ENCODE measurements around the gene HCRTR1. TPM values are rescaled to one million over a fixed set of nuclear protein-coding genes. Genes with fewer than 3 reads are reported as not detected.
"Not testable (repeated sequence)": the region's sequence is repeated elsewhere in the genome, so short reads cannot be mapped to it uniquely, and the experiment has no call there.

Gene HCRTR1
- total RNA-seq, 1 donor: 0.27 TPM

DNA sequence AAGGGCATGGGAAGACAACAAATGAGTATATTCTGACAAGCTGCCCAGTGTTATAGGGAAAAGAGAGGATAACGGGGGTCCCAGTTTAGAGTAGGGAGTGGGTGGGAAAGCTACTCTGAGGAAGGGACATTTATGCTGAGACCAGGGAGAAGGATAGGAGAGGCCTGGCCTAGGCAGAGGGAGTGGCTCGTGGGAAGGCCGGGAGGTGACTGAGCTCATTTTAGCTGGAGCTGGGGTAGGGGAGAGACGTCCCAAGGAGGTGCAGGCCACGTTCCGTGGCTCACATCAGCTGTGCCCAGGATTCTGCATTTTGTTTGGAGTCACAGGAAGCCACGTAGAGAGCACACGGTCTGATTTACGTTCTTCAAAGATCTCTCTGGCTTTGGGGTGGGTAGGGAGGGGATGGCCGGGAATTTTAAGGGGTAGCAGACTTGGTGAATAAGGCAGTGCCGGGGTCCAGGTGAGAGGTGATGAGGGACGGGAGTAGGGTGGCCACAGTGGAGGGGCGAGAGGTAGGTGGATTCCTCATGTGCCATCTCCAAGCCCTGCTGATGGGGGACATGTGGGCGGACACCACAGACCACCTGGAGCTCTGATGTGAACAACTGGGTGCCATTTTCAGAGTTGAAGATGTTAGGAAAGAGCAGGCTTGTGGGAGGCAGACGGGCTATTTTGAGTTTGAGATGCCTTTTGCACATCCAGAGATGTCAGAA, 36.4 kb upstream of the HCRTR1 start:
- no peak for DNase-seq (ENCODE audit: low read depth in 2 of 3, low spot score in 2 of 3)

DNA sequence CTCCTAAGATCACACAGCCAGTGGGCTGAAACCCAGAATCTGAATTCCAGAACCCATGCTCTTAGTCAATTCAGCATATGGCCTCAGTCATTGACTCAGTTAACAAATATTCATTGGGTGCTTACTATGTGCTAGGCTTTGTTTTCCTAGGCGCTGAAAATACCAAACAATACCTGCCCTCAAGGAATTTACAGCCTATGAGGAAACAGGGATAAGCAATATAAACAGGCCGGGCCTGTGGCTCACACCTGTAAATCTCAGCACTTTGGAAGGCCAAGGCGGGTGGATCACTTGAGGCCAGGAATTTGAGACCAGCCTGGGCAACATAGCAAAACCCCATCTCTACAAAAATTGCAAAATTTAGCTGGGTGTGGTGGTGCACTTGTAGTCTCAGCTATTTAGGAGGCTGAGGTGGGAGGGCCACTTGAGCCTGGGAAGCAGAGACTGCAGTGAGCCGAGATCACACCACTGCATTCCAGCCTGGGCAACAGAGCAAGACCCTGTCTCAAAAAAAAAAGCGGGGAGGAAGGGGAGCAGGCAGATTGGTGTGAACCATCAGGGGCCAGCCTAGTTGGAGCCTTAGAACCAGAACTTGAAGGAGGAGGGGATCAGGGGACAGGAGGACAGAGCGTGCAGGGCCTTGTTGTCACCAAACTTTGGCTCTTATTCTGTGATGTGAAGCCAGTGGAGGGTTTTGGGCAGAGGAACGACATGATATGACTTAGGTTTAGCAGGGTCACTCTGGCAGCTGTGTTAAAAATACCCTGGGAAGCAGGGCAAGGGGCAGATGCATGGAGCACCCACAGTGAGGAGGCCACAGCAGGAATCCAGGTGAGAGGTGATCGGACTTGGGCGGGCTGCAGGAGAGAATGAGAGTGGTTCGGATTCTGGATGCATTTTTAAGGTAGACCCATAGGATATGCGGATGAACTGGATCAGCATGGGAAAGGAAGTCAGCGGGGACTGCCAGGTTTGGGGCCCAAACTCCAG, 35.4 kb upstream of the HCRTR1 start:
- DNase-seq (ENCODE audit: low read depth in 2 of 3, low spot score in 2 of 3): no peak

DNA sequence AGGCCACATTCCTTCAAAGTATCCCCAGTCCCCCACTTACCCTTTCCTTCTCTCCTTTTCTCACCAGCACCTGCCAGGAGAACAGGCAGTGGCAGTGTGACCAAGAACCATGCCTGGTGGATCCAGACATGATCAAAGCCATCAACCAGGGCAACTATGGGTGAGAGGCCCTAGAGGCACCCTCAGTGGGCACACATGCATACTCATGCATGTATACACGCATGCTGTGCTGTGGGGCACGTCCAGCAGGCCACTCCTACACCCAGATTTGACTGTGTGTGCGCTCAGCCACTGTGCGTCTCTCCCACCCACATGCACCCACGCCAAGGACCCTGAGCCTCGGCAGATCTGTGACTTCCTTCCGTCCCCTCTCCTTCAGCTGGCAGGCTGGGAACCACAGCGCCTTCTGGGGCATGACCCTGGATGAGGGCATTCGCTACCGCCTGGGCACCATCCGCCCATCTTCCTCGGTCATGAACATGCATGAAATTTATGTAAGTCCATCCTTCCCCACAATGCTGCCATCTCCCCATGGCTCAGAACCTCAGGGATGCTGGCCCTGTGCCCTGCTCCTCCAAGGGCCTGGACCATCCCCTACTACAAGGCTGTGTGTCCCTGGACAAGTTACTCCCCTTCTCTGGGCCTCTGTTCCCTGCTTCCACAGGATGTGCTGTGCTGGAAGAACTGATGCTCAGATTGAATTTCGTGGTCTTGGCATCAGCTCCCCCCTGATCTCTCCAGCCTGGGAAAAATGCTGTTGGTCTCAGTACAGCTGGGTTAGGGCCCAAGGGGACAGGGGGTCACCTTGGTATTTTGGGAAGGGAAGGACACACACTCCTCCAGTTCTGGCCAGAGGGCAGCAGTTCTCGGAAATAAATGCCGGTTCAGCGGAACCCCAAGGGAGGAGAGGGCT, 34.2 kb upstream of the HCRTR1 start:
- DNase-seq (ENCODE audit: low read depth in 2 of 3, low spot score in 2 of 3): no peak

DNA sequence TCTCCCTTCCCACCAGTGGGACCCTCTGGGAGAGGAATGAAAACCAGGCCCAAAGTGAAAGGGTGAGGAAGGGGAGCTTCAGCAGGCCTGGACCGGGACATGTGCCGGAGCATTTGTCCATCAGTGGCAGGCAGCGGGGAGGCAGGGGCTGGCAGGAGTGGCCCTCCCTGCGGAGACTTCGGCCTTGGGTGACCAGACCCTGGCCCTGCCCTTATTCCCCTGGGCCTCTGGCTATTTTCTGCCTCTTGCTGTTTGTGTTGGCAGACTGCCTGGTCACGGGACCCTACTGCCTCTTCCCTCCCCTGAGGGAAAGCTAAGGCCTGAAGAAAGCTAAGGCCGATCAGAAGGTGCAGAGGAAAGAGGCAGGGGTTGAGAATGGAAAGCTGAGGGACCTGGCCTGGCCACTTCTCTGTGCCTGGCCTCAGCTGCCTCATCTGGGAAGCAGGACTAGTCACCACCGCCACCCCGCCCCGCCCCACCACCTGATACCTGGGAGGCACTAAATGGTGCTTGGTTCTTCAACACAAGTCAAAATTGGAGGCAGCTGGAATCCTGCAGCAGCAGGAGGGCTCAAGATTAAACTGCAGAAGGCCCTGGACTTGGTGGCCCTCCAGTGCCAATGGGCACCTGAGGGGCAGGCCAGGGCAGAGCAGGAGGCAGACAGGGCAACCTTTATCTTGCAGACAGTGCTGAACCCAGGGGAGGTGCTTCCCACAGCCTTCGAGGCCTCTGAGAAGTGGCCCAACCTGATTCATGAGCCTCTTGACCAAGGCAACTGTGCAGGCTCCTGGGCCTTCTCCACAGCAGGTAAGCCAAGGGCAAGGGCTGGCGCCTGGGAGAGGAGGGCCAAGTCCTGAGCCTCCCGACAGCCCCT, 33.3 kb upstream of the HCRTR1 start:
- DNase-seq (ENCODE audit: low read depth in 2 of 3, low spot score in 2 of 3): peak in 1 of 3 donors; percentile 30

DNA sequence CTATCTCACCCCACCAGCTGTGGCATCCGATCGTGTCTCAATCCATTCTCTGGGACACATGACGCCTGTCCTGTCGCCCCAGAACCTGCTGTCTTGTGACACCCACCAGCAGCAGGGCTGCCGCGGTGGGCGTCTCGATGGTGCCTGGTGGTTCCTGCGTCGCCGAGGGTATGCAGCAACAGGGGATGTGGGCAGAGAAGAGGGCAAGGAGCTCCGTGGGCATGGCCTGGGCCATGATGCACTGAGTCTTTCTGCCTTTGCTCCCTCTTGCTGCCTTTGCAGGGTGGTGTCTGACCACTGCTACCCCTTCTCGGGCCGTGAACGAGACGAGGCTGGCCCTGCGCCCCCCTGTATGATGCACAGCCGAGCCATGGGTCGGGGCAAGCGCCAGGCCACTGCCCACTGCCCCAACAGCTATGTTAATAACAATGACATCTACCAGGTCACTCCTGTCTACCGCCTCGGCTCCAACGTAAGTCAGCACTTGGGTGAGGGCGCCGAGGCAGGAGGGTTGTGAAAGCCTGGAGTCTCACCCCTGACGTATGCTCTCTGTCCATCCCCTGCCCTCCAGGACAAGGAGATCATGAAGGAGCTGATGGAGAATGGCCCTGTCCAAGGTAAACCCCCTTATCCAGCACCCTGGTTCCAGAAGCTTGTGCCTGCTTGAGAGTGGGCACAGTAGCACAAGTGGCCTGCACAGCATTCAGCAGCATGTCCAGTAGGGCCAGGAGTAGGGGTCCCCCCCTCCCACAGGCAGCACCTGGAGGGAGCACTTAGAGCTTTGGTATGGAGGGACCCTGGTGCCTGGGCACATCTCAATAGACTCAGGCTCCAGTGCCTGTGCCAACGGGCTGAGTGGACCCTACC, 32.4 kb upstream of the HCRTR1 start:
- DNase-seq (ENCODE audit: low read depth in 2 of 3, low spot score in 2 of 3): no peak

DNA sequence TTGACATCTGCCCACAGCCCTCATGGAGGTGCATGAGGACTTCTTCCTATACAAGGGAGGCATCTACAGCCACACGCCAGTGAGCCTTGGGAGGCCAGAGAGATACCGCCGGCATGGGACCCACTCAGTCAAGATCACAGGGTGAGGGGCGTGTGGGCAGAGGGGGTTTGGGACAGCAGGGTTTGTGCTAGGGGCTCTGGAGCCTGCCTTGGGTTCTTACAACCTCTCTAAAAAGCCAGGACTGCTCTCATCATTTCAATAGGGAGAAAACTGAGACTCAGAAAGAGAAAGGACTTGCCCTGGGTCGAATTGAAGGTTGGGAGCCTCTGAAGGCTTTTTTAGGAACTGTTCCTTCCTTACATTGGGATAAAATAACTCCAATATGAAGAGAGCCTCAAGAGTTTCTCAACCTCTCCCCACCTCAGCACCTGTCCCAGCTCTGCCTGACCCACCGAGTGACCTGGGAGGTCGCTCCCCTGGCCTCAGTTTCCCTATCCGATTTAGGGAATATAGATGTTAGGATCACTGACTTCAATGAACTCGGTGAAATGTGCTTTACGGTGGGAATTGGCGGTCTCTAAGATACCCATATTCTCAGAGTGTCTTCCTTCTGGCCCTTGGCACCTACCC, 31.6 kb upstream of the HCRTR1 start:
- DNase-seq (ENCODE audit: low read depth in 2 of 3, low spot score in 2 of 3): no peak

DNA sequence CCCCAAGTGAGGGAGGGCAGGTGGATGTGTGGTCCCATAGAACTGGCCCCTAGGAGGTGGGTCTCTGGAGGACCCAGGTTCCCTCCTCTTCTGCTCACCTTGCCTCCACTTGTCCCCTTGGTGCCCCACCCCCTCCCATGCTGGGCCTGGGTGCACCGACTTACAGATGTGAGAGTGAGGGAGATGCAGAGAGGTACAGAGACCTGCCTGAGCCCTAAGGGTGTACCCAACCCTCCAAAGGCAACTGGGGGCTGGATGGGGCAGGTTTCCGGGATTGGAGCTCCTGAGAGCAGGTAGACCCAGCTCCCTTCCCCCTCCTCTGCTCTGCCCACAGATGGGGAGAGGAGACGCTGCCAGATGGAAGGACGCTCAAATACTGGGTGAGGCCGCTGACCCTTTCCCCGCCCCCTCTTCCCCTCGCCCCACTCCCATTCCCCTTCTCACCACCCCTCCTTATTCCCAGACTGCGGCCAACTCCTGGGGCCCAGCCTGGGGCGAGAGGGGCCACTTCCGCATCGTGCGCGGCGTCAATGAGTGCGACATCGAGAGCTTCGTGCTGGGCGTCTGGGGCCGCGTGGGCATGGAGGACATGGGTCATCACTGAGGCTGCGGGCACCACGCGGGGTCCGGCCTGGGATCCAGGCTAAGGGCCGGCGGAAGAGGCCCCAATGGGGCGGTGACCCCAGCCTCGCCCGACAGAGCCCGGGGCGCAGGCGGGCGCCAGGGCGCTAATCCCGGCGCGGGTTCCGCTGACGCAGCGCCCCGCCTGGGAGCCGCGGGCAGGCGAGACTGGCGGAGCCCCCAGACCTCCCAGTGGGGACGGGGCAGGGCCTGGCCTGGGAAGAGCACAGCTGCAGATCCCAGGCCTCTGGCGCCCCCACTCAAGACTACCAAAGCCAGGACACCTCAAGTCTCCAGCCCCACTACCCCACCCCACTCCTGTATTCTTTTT, 30.8 kb upstream of the HCRTR1 start:
- no peak for DNase-seq (ENCODE audit: low read depth in 2 of 3, low spot score in 2 of 3)

DNA sequence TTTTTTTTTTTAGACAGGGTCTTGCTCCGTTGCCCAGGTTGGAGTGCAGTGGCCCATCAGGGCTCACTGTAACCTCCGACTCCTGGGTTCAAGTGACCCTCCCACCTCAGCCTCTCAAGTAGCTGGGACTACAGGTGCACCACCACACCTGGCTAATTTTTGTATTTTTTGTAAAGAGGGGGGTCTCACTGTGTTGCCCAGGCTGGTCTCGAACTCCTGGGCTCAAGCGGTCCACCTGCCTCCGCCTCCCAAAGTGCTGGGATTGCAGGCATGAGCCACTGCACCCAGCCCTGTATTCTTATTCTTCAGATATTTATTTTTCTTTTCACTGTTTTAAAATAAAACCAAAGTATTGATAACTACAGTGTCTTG, 30.2 kb upstream of the HCRTR1 start:
- not testable (repeated sequence) for DNase-seq (ENCODE audit: low read depth in 2 of 3, low spot score in 2 of 3)

DNA sequence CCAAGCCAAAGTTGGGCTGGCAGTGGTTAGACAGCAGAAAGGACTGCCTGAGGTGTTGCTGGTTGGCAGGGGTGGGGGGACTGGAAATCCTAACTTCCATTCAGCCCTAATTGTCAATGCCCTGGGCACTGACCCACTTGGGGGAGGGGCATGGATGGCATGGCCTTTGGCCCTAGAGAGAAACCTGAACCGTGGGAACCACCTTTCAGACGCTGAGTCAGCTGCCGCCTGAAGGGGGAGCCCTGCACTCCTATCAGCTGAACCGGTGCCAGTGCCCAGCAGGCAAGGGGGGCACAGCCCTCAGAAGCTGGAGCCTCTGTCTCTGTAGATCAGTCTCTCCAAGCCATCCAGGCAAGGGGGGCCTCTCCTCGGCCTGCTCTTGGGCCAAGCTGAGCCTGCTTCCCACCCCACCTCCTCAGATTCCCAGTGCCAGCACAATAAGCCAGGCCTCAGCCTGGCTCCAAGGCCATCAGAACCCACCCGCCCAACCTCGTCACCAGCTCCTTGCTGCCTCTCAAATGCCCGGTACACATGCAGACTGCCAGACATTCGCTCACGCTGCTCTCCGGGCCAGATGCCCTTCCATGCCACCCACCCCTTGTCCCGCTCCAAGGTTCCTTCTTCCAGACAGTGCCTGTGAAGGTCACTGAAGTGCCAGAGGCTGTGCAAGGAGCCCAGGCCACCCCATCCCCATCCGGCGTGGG, 29.6 kb upstream of the HCRTR1 start:
- peak in 2 of 3 donors; percentile 70 to 80 for DNase-seq (ENCODE audit: low read depth in 2 of 3, low spot score in 2 of 3)

DNA sequence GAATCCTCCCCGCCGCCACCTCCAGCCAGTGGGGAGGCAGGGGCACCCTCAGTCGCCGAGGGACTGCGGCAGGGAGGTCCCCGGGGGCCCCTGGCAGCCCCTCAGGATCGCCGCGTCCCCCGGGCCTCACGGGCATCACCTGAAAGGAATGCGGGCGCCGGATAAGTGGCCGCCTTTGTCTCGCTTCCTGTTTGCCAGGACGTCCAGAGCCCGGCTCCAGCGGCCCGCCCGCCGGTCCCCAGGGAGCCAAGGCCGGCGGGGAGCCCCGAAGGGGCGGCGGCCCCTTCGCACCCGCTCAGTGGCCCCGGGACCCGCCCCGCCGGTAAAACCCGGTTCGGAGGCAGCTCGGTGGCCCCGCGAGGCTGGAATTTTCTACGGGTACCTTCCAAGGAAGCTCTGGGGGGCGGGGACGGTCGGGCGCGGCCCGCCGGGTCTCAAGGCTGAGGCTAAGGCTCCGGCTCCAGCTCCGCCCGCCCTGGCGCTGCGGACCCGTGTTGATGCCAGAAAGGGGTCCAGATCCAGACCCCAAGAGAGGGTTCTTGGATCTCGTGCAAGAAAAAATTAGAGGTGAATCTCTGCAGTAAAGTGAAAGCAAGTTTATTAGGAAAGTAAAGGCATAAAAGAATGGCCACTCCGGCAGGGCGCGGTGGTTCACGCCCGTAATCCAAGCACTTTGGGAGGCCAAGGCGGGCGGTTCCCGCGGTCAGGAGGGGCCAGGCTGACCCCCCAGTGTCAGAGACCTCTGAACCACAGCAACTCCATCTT, 28.6 kb upstream of the HCRTR1 start:
- no peak for DNase-seq (ENCODE audit: low read depth in 2 of 3, low spot score in 2 of 3)

DNA sequence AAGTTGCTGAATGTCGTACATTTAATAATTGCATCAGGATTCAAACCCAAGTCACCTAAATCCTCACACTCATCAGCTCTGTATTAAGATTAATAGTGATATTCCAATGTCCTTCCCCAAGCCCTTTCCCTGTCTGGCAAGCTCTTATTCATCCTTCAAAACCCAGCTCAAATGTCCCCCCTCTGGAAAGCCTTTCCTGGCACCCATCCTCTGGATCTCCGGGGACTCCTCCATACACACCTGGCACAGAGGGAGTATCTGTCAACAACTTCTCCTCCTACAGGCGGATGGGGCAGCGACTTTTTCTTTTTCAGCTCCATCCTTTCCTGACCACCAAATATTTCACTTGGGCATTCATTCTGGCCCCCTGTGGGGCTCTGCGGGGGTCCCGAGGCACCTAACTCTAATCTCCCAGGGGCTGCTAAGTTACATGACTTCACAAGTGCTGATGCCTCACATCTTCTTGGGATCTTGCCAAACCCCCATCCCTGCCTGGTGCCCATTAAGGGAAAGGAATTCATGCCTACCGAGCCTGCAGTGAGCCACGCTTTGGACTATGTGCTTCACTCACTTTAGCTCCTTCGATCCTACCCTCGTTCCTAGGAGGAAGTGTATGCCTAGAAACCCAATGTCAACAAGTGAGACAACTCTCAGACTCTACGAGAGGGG, 25.9 kb upstream of the HCRTR1 start:
- DNase-seq (ENCODE audit: low read depth in 2 of 3, low spot score in 2 of 3): no peak

DNA sequence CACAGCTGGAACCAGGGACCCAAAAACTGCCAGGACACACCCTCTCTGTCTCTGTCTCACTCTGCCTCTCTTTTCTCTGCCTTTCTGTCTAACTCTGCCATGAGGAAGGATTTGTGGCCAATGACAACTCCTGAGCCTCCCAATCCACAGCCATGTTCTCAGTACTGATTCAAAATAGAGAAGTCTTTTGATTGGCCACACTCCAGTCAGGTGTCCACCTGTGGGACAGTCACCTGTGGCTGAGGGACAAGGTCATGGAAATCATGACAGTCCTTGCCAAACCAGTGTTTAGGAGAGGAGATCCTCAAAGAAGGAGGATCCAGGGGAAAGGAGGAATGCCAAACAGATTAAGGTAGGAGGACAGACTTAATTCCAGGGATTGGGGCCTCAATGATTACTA, 25.4 kb upstream of the HCRTR1 start:
- no peak for DNase-seq (ENCODE audit: low read depth in 2 of 3, low spot score in 2 of 3)

DNA sequence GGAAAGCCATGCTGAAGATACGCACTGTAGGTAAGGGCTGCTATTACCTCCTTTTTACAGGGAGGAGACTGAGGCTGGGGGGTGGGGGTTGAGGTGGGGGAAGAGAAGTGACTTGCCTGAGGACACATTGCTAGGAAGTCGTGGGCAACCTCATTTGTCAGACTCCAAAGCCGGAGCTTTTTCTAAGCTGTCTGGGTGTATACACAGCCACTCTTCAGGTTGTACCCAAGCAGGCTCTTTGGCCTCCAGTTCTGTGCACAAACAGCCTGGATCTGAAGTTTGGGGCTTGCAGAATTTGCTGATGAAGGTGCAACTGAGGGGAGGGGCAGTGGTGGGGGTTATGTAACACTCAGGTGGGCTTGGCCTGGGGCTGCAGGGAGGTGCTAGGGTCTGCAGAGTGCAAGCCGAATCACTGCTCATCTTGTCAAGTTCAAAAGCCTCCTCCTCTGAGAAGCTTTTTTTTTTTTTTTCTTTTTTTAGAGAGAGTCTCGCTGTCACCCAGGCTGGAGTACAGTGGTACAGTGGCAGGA, 24.3 kb upstream of the HCRTR1 start:
- no peak for DNase-seq (ENCODE audit: low read depth in 2 of 3, low spot score in 2 of 3)

DNA sequence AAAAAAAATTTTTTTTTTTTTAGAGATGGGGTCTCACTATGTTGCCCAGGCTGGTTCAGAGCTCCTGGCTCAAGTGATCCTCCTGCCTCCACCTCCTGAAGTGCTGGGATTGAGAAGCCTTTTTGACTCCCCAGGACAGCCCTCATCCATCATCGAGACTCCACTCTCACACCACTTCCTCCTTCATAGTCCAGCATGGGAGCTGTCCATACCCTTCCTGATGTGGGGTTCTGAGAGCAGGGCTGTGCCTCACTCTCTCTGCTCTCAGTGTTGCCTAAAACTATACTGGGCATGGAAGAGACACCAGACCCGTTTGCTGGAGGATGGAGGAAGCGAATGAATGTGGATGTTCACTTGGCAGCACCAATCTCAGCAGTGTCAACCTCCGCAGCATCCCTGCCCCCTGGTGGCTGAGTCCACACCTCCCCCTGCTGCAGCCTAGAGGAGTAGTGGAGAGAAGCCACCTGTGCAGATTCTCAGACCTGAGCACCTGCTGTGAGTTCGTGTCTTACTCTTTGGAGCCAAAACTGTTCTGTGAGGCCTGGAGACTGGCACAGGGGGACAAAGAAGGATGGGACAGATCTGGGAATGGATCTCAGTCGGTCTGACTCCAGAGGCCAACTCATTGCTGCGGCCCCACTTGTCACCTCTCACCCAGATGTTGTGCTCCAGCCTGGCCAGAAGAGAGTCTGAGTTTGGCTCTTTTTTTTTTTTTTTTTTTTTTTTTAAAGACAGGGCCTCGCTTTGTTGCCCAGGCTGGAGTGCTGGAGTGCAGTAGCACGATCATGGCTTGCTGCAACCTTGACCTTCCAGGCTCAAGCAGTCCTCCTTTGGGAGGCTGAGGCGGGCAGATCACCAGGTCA, 23.5 kb upstream of the HCRTR1 start:
- DNase-seq (ENCODE audit: low read depth in 2 of 3, low spot score in 2 of 3): peak; percentile 26 to 84 (median 76)
